Heart right ventricle (tissue), 16 donors: ENCODE data around the gene FANCE. TPM values are rescaled to one million over a fixed set of nuclear protein-coding genes. Genes with fewer than 3 reads are reported as not detected.
"Not testable (repeated sequence)": the region's sequence is repeated elsewhere in the genome, so short reads cannot be mapped to it uniquely, and the experiment has no call there.

ENCODE experiments used
- ATAC-seq, 8 donors: fragments of 200-7000 bp; cut with Tn5 transposase; one replicate each; pipeline ENCODE4 v1.9.1; 2020; ENCODE audit warnings: mild to moderate bottlenecking in 8 of 8, moderate library complexity in 8 of 8, moderate number of reproducible peaks in 1 of 8
- DNase-seq, 2 donors: peaks; one replicate each; pipeline ENCODE4 v3.0.0-alpha.2; 2020
- H3K27ac ChIP-seq, 10 donors: fragments of 200-600 bp; sonication (generic) in 2 of 10; one replicate each; pipeline versions ENCODE4 v1.5.0 to v1.8.0; 2020 to 2022; ENCODE audit warnings: mild to moderate bottlenecking in 3 of 10
- H3K27me3 ChIP-seq, 7 donors: fragments of 200-600 bp; one replicate each; pipeline ENCODE4 v1.8.0; 2021 to 2022; ENCODE audit warnings: mild to moderate bottlenecking in 2 of 7
- H3K36me3 ChIP-seq, 9 donors: fragments of 200-600 bp; sonication (generic) in 1 of 9; one replicate each; pipeline versions ENCODE4 v1.5.0 to v1.8.0; 2020 to 2022; ENCODE audit warnings: mild to moderate bottlenecking in 2 of 9
- H3K4me1 ChIP-seq, 9 donors: fragments of 200-600 bp; sonication (generic) in 1 of 9; one replicate each; pipeline versions ENCODE4 v1.5.0 to v1.8.0; 2020 to 2022; ENCODE audit warnings: mild to moderate bottlenecking in 4 of 9
- H3K4me3 ChIP-seq, 10 donors: fragments of 200-600 bp; sonication (generic) in 2 of 10; one replicate each; pipeline versions ENCODE4 v1.5.0 to v1.8.0; 2020 to 2022; ENCODE audit warnings: mild to moderate bottlenecking in 7 of 10, moderate library complexity in 2 of 10
- H3K9me3 ChIP-seq, 11 donors: fragments of 200-600 bp in 10 of 11; sonication (generic) in 2 of 11; one replicate each; pipeline versions ENCODE4 v1.5.0 to v1.8.0; 2013 to 2022; ENCODE audit warnings: mild to moderate bottlenecking in 2 of 11, control low read depth in 1 of 11, moderate library complexity in 1 of 11
- WGBS, 2 donors: extraction: QIAGEN DNeasy Blood & Tissue Kit; methylation state at CpG; one replicate each; pipeline ENCODE4 v1.1.7; 2013; ENCODE audit warnings: inconsistent platforms in 1 of 2; 5-methylcytosine and 5-hydroxymethylcytosine counted together
- intact Hi-C, 10 donors: fragments of 100-400 bp; cut with DNase I; formaldehyde crosslinking; loops; one replicate each; pipeline versions ENCODE4 v1.11.1 to v1.14.2; 2022
- microRNA-seq, 2 donors: library from miRNA; unstranded; fragments of <30 nt; microRNA quantifications; one replicate each; pipeline ENCODE4 v1.2.0, GENCODE V29; 2021
- polyA plus RNA-seq, 2 donors: library from polyadenylated mRNA; stranded (reverse); fragments of 200-250 nt; gene quantifications; one replicate each; pipeline ENCODE4 v1.2.3, GENCODE V29; 2013
- total RNA-seq, 10 donors: library from RNA; stranded (reverse); fragmentation: NEBNext Ultra II Directional in 3 of 10; extraction: Animal tissue kit (Norgen Biotek cat#: 25700) in 3 of 10; gene quantifications; one replicate each; pipeline versions ENCODE4 v1.2.1 to v1.2.4, GENCODE V29; 2021 to 2023
- TF ChIP-seq, protein P1 (sequence below), 9 donors: fragments of 200-600 bp; sonication (generic) in 2 of 9; IDR thresholded peaks; one replicate each; pipeline versions ENCODE4 v1.5.0 to v1.8.0; 2021 to 2022; ENCODE audit warnings: antibody characterized with exemption in 9 of 9, mild to moderate bottlenecking in 5 of 9, moderate library complexity in 1 of 9
- donor health status: Arrhythmogenic right ventricular cardiomyopathy.
- donor health status: ischemic (EF 13 %, LVEDD 7.1; RV severe dilation, severe dysfunction).
- donor health status: healthy with polysubstance abuse.
- donor health status: DM: no; HTN: yes; CAD: no.
- donor health status: DM: no; HTN: no; CAD: no.
- donor health status: ischemic (EF 25% LVEDD 6.9; RV normal size, moderate dysfunction).
- donor health status: ischemic (EF 25% LVEDD 5.7; RV mildly dilated, moderate dysfunction).
- donor health status: healthy.
- donor health status: DM: yes; HTN: yes; CAD: no.
- donor health status: Ischemic cardiomyopathy.
- donor health status: ischemic (EF 35%, LVEDD 5.7; RV mildly dilated, moderate dysfunction).
- donor health status: nonischemic (EF 11% LVEDD 7.7; RV severe dilation, severe dysfunction).
- donor health status: DM: yes; HTN: yes; CAD: no.
- donor health status: PGD.
- donor health status: ischemic (EF 29% LVEDD 5.4; RV normal size, mild dysfunction).
- donor health status: nonischemic (EF 23%, LVEDD 6.1; RV moderate dilation, normal function).

FANCE gene
- total and polyA plus RNA-seq, 12 donors: 1.5 to 5.3 (median 2.9) TPM

GRCh38 chr6:35512740-35513139 lies 60.6 kb downstream of the FANCE start, which contains the start of gene TULP1:
Gene TULP1 (minus strand): TSS chr6:35512896. CDS start chr6:35512858, 38 bp downstream.
- H3K27ac ChIP-seq: no peak within 1 kb of the TSS
- TF ChIP-seq, protein P1, sequence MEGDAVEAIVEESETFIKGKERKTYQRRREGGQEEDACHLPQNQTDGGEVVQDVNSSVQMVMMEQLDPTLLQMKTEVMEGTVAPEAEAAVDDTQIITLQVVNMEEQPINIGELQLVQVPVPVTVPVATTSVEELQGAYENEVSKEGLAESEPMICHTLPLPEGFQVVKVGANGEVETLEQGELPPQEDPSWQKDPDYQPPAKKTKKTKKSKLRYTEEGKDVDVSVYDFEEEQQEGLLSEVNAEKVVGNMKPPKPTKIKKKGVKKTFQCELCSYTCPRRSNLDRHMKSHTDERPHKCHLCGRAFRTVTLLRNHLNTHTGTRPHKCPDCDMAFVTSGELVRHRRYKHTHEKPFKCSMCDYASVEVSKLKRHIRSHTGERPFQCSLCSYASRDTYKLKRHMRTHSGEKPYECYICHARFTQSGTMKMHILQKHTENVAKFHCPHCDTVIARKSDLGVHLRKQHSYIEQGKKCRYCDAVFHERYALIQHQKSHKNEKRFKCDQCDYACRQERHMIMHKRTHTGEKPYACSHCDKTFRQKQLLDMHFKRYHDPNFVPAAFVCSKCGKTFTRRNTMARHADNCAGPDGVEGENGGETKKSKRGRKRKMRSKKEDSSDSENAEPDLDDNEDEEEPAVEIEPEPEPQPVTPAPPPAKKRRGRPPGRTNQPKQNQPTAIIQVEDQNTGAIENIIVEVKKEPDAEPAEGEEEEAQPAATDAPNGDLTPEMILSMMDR (IDR thresholded peaks at IDR 0.05): no peak
- WGBS, 2 donors: 84 to 87% methylated on average over 10 of the region's 10 CpGs
- peaks cover 0 to 52% (median 42%) of the 10 kb centered on the region in 7 donors for H3K27me3 ChIP-seq
- H3K4me1 ChIP-seq: peaks cover 0 to 10% (median 4%) of the 10 kb centered on the region in 9 donors
- H3K9me3 ChIP-seq: no peaks in the 10 kb centered on the region
- DNase-seq (no peak), ATAC-seq (no peak)
- no peaks in the 10 kb centered on the region for H3K36me3 ChIP-seq
- peak within 1 kb of the TSS in 4 of 10 donors; percentile 22 to 32 (median 28) for H3K4me3 ChIP-seq
- intact Hi-C loops: no loop called here

DNA sequence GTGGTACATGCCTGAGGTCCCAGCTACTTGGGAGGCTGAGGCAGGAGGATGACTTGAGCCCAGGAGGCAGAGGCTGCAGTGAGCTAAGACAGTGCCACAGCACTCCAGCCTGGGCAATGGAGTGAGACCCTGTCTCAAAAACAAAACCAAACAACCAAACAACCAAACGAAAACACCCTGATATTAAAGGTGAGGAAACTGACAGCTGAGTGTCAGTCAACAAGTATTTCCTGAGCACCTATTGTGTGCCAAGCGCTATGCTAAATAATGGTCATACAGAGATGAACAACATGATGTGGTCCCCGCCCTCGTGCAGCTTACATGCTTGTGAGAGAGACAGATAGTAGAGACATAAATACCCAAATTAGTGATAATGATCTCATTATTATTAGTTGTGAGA lies 62.4 kb downstream of the FANCE start:
- Histone ChIP-seq H3K4me1 (peaks cover 0 to 10% (median 4%) of the 10 kb centered on the region in 9 donors), H3K27ac (no peak overlapping the region), H3K36me3 (no peaks in the 10 kb centered on the region), H3K27me3 (peaks cover 0 to 36% (median 31%) of the 10 kb centered on the region in 7 donors), H3K4me3 (no peak overlapping the region), H3K9me3 (no peaks in the 10 kb centered on the region)
- intact Hi-C loops: no loop called here
- WGBS, 2 donors: 82 to 84% methylated on average over 4 of the region's 4 CpGs
- TF ChIP-seq, protein P1 (IDR thresholded peaks at IDR 0.05): no peak
- no peak for DNase-seq
- no peak for ATAC-seq

DNA sequence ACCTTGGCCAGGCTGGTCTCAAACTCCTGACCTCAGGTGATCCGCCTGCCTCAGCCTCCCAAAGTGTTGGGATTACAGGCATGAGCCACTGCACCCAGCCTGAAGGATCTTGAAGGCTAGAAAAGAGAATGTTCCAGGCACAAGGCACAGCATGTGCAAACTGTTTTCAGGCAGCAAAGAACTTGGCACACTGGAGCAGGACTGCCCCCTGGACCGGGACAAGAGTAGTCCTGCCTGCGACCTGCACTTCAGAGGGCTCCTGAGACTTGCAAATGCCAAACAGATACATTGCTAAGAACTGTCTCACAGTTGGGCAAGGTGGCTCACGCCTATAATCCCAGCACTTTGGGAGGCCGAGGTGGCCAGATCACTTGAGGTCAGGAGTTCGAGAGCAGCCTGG lies 63.8 kb downstream of the FANCE start:
- DNase-seq, H3K9me3 ChIP-seq, ATAC-seq, H3K27ac ChIP-seq, intact Hi-C loops, H3K36me3 ChIP-seq, H3K4me3 ChIP-seq: not testable (repeated sequence)
- WGBS, 2 donors: 83% methylated on average over 6 of the region's 6 CpGs
- peaks cover 0 to 10% (median 4%) of the 10 kb centered on the region in 9 donors for H3K4me1 ChIP-seq
- H3K27me3 ChIP-seq: peaks cover 0 to 22% (median 19%) of the 10 kb centered on the region in 7 donors

Small RNAs within 50 kb of the gene (microRNA-seq; reads per million reads assigned to microRNA genes)
- 0 reads per million in 2 donors for gene MIR7111

Other genes with a start within 250 kb of the FANCE start
- gene SCUBE3, start 238.4 kb upstream of the FANCE start, total RNA-seq: 10 to 100 TPM in 4 of 10 donors, 1 to 10 TPM in 6; 4.9 to 18.8 (median 9.0) TPM
- gene SCUBE3, start 238.4 kb upstream of the FANCE start, polyA plus RNA-seq: 1 to 10 TPM; 1.2 to 5.6 TPM
- gene ZNF76, start 192.6 kb upstream of the FANCE start, total RNA-seq: 10 to 100 TPM; 29.8 to 48.9 (median 37.8) TPM
- gene ZNF76, start 192.6 kb upstream of the FANCE start, polyA plus RNA-seq: 10 to 100 TPM; 17.9 to 67.1 TPM
- gene DEF6, start 154.5 kb upstream of the FANCE start, total RNA-seq: 1 to 10 TPM in 4 of 10 donors, under 1 TPM in 6; 0.62 to 8.8 (median 0.94) TPM
- 1 to 10 TPM; 1.7 to 2.7 TPM for gene DEF6, start 154.5 kb upstream of the FANCE start, polyA plus RNA-seq
- 10 to 100 TPM; 12.9 to 21.0 (median 13.9) TPM for gene PPARD, start 109.8 kb upstream of the FANCE start, total RNA-seq
- gene PPARD, start 109.8 kb upstream of the FANCE start, polyA plus RNA-seq: 10 to 100 TPM; 13.5 to 15.3 TPM
- gene RPL10A, start 16.1 kb downstream of the FANCE start, total RNA-seq: 100 to 1,000 TPM; 476 to 650 (median 529) TPM
- gene RPL10A, start 16.1 kb downstream of the FANCE start, polyA plus RNA-seq: 1,000 to 10,000 TPM in 1 of 2 donors, 100 to 1,000 TPM in 1; 231 to 1,620 TPM
- gene TEAD3, start 44.7 kb downstream of the FANCE start, total RNA-seq: 10 to 100 TPM; 27.9 to 54.4 (median 35.5) TPM
- gene TEAD3, start 44.7 kb downstream of the FANCE start, polyA plus RNA-seq: 10 to 100 TPM; 28.3 to 29.1 TPM
- gene TULP1, start 60.6 kb downstream of the FANCE start, total RNA-seq: not detected
- under 1 TPM; 0.03 to 0.15 TPM for gene TULP1, start 60.6 kb downstream of the FANCE start, polyA plus RNA-seq
- 100 to 1,000 TPM in 3 of 10 donors, 10 to 100 TPM in 7; 20.3 to 151 (median 45.3) TPM for gene FKBP5, start 236.6 kb downstream of the FANCE start, total RNA-seq
- 100 to 1,000 TPM in 1 of 2 donors, 10 to 100 TPM in 1; 40.5 to 199 TPM for gene FKBP5, start 236.6 kb downstream of the FANCE start, polyA plus RNA-seq